Measurements from ENCODE around the gene NIM1K. TPM values are rescaled to one million over a fixed set of nuclear protein-coding genes. Genes with fewer than 3 reads are reported as not detected.

Gene NIM1K
- total and polyA plus RNA-seq, 2 of the 13 experiments (the other 11 are each of a cell fraction or from before 2014, with no cell fraction given): 0.04 TPM; not detected in 1

- CTCF ChIA-PET (ENCODE audit: low intra/inter-chr PET ratio, low total read pairs): no interaction called here
- WGBS (ENCODE audit: low lambda C conversion rate): 98% methylated on average over 6 of the region's 6 CpGs
- no TSS peak for BruUV-seq (replicated peaks)
- Histone ChIP-seq H3K27me3 (ENCODE audit: control insufficient read depth in 1 of 2, insufficient read depth in 2 of 2, low read length in 2 of 2) (no peaks in the 10 kb centered on the region; a peak in 1 of 5 replicates), H3K36me3 (replicated peaks in 1 of 2; ENCODE audit: control insufficient read depth in 1 of 2, insufficient read depth in 2 of 2, low read length in 2 of 2) (no peaks in the 10 kb centered on the region; a peak in 2 of 5 replicates), H3K4me1 (ENCODE audit: insufficient read depth, low read length) (peaks cover 35% of the 10 kb centered on the region), H2AFZ (ENCODE audit: low read length) (no peak overlapping the region), H3K79me2 (ENCODE audit: insufficient read depth, low read length) (peaks cover 41% of the 10 kb centered on the region), H3K9ac (ENCODE audit: insufficient read depth, low read depth, low read length) (no peak overlapping the region), H3K27ac (ENCODE audit: extremely low read length, insufficient read depth, low read length) (peak overlapping the region; percentile 91), H3K9me3 (ENCODE audit: low read length) (no peaks in the 10 kb centered on the region), H4K20me1 (ENCODE audit: insufficient read depth, low read length) (peaks cover 32% of the 10 kb centered on the region), H3K4me3 (replicated peaks in 1 of 3; ENCODE audit: insufficient read depth in 1 of 3, low read depth in 2 of 3, low read length in 3 of 3) (no peak overlapping the region), H3K4me2 (ENCODE audit: low read depth, low read length) (no peak overlapping the region)
- FAIRE-seq (no peak), DNase-seq (ENCODE audit: low spot score) (no peak), ATAC-seq (no peak)
- intact Hi-C loops (cut with micrococcal nuclease; ENCODE audit: unreplicated experiment) (loop anchor here (5.0 kb wide), 2 partner anchors 168 to 192 kb away; partner anchors contain the start of genes TMEM267 and ZNF131), in situ Hi-C loops (cut with HindIII; ENCODE audit: extremely low pct_ligation_motif_present, low pct_unique_long_range_greater_than_20kb) (no loop called here)
- POLR2A ChIA-PET: no interaction called here
- TF ChIP-seq ZNF75D (CRISPR knock-in tag; IDR thresholded peaks at IDR 0.05; ENCODE audit: borderline replicate concordance) (no peak), PHF5A (CRISPR knock-in tag; IDR thresholded peaks at IDR 0.05; ENCODE audit: low read depth, unreplicated experiment) (no peak), ZNF253 (CRISPR knock-in tag; IDR thresholded peaks at IDR 0.05; ENCODE audit: borderline replicate concordance) (no peak), ZNF260 (CRISPR knock-in tag; IDR thresholded peaks at IDR 0.05; ENCODE audit: borderline replicate concordance, low read depth) (no peak), ZNF709 (CRISPR knock-in tag; IDR thresholded peaks at IDR 0.05) (no peak), KAT7 (CRISPR knock-in tag; IDR thresholded peaks at IDR 0.05; ENCODE audit: borderline replicate concordance) (no peak), ZNF33A (CRISPR knock-in tag; IDR thresholded peaks at IDR 0.05; ENCODE audit: borderline replicate concordance) (no peak), ZBTB10 (CRISPR knock-in tag; IDR thresholded peaks at IDR 0.05; ENCODE audit: borderline replicate concordance) (no peak), BHLHE40 (IDR thresholded peaks at IDR 0.05; ENCODE audit: low read length) (no peak), ZFP90 (CRISPR knock-in tag; IDR thresholded peaks at IDR 0.05; ENCODE audit: borderline replicate concordance) (no peak), ZFP36 (IDR thresholded peaks at IDR 0.05; ENCODE audit: borderline replicate concordance, low read depth, low read length, partially characterized antibody) (no peak), ZKSCAN8 (CRISPR knock-in tag; IDR thresholded peaks at IDR 0.05; ENCODE audit: borderline replicate concordance) (no peak)
- TF ChIP-seq, protein P1, sequence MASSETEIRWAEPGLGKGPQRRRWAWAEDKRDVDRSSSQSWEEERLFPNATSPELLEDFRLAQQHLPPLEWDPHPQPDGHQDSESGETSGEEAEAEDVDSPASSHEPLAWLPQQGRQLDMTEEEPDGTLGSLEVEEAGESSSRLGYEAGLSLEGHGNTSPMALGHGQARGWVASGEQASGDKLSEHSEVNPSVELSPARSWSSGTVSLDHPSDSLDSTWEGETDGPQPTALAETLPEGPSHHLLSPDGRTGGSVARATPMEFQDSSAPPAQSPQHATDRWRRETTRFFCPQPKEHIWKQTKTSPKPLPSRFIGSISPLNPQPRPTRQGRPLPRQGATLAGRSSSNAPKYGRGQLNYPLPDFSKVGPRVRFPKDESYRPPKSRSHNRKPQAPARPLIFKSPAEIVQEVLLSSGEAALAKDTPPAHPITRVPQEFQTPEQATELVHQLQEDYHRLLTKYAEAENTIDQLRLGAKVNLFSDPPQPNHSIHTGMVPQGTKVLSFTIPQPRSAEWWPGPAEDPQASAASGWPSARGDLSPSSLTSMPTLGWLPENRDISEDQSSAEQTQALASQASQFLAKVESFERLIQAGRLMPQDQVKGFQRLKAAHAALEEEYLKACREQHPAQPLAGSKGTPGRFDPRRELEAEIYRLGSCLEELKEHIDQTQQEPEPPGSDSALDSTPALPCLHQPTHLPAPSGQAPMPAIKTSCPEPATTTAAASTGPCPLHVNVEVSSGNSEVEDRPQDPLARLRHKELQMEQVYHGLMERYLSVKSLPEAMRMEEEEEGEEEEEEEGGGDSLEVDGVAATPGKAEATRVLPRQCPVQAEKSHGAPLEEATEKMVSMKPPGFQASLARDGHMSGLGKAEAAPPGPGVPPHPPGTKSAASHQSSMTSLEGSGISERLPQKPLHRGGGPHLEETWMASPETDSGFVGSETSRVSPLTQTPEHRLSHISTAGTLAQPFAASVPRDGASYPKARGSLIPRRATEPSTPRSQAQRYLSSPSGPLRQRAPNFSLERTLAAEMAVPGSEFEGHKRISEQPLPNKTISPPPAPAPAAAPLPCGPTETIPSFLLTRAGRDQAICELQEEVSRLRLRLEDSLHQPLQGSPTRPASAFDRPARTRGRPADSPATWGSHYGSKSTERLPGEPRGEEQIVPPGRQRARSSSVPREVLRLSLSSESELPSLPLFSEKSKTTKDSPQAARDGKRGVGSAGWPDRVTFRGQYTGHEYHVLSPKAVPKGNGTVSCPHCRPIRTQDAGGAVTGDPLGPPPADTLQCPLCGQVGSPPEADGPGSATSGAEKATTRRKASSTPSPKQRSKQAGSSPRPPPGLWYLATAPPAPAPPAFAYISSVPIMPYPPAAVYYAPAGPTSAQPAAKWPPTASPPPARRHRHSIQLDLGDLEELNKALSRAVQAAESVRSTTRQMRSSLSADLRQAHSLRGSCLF (CRISPR knock-in tag; IDR thresholded peaks at IDR 0.05; ENCODE audit: borderline replicate concordance): no peak
- TF ChIP-seq, protein P2, sequence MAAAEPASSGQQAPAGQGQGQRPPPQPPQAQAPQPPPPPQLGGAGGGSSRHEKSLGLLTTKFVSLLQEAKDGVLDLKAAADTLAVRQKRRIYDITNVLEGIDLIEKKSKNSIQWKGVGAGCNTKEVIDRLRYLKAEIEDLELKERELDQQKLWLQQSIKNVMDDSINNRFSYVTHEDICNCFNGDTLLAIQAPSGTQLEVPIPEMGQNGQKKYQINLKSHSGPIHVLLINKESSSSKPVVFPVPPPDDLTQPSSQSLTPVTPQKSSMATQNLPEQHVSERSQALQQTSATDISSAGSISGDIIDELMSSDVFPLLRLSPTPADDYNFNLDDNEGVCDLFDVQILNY (CRISPR knock-in tag; conservative IDR thresholded peaks at IDR 0.05): no peak
These were observed 122.7 kb downstream of the NIM1K start for GRCh38 chr5:43314724-43315123.
